Liver (tissue), 9 donors: ENCODE data around the gene ABCA12. TPM values are rescaled to one million over a fixed set of nuclear protein-coding genes. Genes with fewer than 3 reads are reported as not detected.

Experiments
- DNase-seq: peaks from one replicate; pipeline ENCODE4 v3.0.0-alpha.2; 2017; ENCODE audit warnings: low spot score
- H3K27ac ChIP-seq, 2 donors: one replicate each; pipeline ENCODE4 v1.7.0; 2013; ENCODE audit warnings: inconsistent platforms in 2 of 2, low read length in 2 of 2, control low read depth in 1 of 2, low read depth in 1 of 2, mild to moderate bottlenecking in 1 of 2
- H3K27me3 ChIP-seq, 4 donors: one replicate each; pipeline versions ENCODE4 v1.6.1 to v1.7.0; 2013; ENCODE audit warnings: low read length in 3 of 4, inconsistent platforms in 1 of 4, mild to moderate bottlenecking in 1 of 4, moderate library complexity in 1 of 4; ENCODE audit not compliant: control insufficient read depth in 4 of 4, insufficient read depth in 4 of 4
- H3K36me3 ChIP-seq, 4 donors: one replicate each; pipeline versions ENCODE4 v1.6.1 to v1.7.0; 2013; ENCODE audit warnings: low read length in 3 of 4, mild to moderate bottlenecking in 3 of 4, low read depth in 1 of 4, moderate library complexity in 1 of 4; ENCODE audit not compliant: control insufficient read depth in 4 of 4, insufficient read depth in 3 of 4
- H3K4me1 ChIP-seq, 4 donors: one replicate each; pipeline versions ENCODE4 v1.6.1 to v1.7.0; 2013; ENCODE audit warnings: low read length in 3 of 4, mild to moderate bottlenecking in 3 of 4, moderate library complexity in 1 of 4; ENCODE audit not compliant: control insufficient read depth in 4 of 4, insufficient read depth in 4 of 4
- H3K4me3 ChIP-seq, 3 donors: one replicate each; pipeline versions ENCODE4 v1.6.1 to v1.7.0; 2013; ENCODE audit warnings: low read length in 3 of 3, control low read depth in 1 of 3, low read depth in 1 of 3, mild to moderate bottlenecking in 1 of 3
- H3K9ac ChIP-seq, 2 donors: one replicate each; pipeline ENCODE4 v1.7.0; 2013; ENCODE audit warnings: low read length in 2 of 2, mild to moderate bottlenecking in 2 of 2, moderate library complexity in 2 of 2, control low read depth in 1 of 2, low read depth in 1 of 2
- H3K9me3 ChIP-seq, 4 donors: one replicate each; pipeline versions ENCODE4 v1.6.1 to v1.7.0; 2013; ENCODE audit warnings: low read length in 3 of 4; ENCODE audit not compliant: control insufficient read depth in 4 of 4
- EGR1 ChIP-seq, 2 donors: IDR thresholded peaks; 2 replicates each; pipeline ENCODE4 v1.6.1; 2016 to 2018; ENCODE audit warnings: antibody characterized with exemption in 2 of 2, low read depth in 2 of 2
- FOXA1 ChIP-seq: IDR thresholded peaks from 2 replicates; pipeline ENCODE4 v1.6.1; 2016; ENCODE audit warnings: antibody characterized with exemption
- FOXA2 ChIP-seq: IDR thresholded peaks from 2 replicates; pipeline ENCODE4 v1.6.1; 2016; ENCODE audit warnings: antibody characterized with exemption
- GABPA ChIP-seq, 2 donors: IDR thresholded peaks in 1 of 2; conservative IDR thresholded peaks in 1 of 2; 2 replicates each; pipeline ENCODE4 v1.6.1; 2016; ENCODE audit warnings: antibody characterized with exemption in 2 of 2, mild to moderate bottlenecking in 1 of 2, moderate library complexity in 1 of 2
- HNF4A ChIP-seq, 2 donors: conservative IDR thresholded peaks; 2 replicates each; pipeline ENCODE4 v1.6.1; 2016; ENCODE audit warnings: antibody characterized with exemption in 2 of 2, mild to moderate bottlenecking in 2 of 2
- HNF4G ChIP-seq: IDR thresholded peaks from 2 replicates; pipeline ENCODE4 v1.6.1; 2016; ENCODE audit warnings: antibody characterized with exemption
- JUND ChIP-seq, 2 donors: IDR thresholded peaks; 2 replicates each; pipeline ENCODE4 v1.6.1; 2016; ENCODE audit warnings: antibody characterized with exemption in 2 of 2
- NR2F2 ChIP-seq: IDR thresholded peaks from 2 replicates; pipeline ENCODE4 v1.6.1; 2016; ENCODE audit warnings: antibody characterized with exemption
- RAD21 ChIP-seq, 2 donors: IDR thresholded peaks; 2 replicates each; pipeline ENCODE4 v1.6.1; 2016; ENCODE audit warnings: antibody characterized with exemption in 2 of 2, mild to moderate bottlenecking in 2 of 2
- RXRA ChIP-seq, 2 donors: IDR thresholded peaks; 2 replicates each; pipeline ENCODE4 v1.6.1; 2017 to 2018; ENCODE audit warnings: antibody characterized with exemption in 2 of 2, mild to moderate bottlenecking in 1 of 2
- SP1 ChIP-seq: IDR thresholded peaks from 2 replicates; pipeline ENCODE4 v1.6.1; 2018; ENCODE audit warnings: antibody characterized with exemption, mild to moderate bottlenecking
- TAF1 ChIP-seq: conservative IDR thresholded peaks from 2 replicates; pipeline ENCODE4 v1.6.1; 2016; ENCODE audit warnings: antibody characterized with exemption, mild to moderate bottlenecking
- YY1 ChIP-seq: IDR thresholded peaks from 2 replicates; pipeline ENCODE4 v1.6.1; 2016; ENCODE audit warnings: antibody characterized with exemption, mild to moderate bottlenecking
- WGBS: extraction: QIAGEN DNeasy Blood & Tissue Kit; methylation state at CpG from one replicate; pipeline ENCODE4 v1.1.7; 2013; 5-methylcytosine and 5-hydroxymethylcytosine counted together
- polyA plus RNA-seq, 2 donors: library from polyadenylated mRNA; stranded (reverse) in 1 of 2; unstranded in 1 of 2; fragments of 200-250 nt in 1 of 2; fragments of >200 nt in 1 of 2; fragmentation: Nextera tagmentation in 1 of 2; extraction: Ambion mirVana in 1 of 2; gene quantifications; one replicate each; pipeline versions ENCODE4 v1.2.1 to v1.2.3, GENCODE V29; 2013 to 2015
- total RNA-seq, 2 donors: library from RNA; depleted of rRNA; stranded (reverse); fragments of >200 nt; gene quantifications; one replicate each; pipeline ENCODE4 v1.2.3, GENCODE V29; 2014
- TF ChIP-seq, protein P1 (sequence below): IDR thresholded peaks from 2 replicates; pipeline ENCODE4 v1.6.1; 2016; ENCODE audit warnings: antibody characterized with exemption
- TF ChIP-seq, protein P2 (sequence below): IDR thresholded peaks from 2 replicates; pipeline ENCODE4 v1.6.1; 2016; ENCODE audit warnings: antibody characterized with exemption
- TF ChIP-seq, protein P3 (sequence below): IDR thresholded peaks from 2 replicates; pipeline ENCODE4 v1.6.1; 2016; ENCODE audit warnings: antibody characterized with exemption
- TF ChIP-seq, protein P4 (sequence below): fragments of 150-350 bp; IDR thresholded peaks from 2 replicates; pipeline ENCODE4 v1.5.1; 2017; ENCODE audit warnings: improper control_type of control experiment, low read depth, low read length; ENCODE audit not compliant: missing input control
- TF ChIP-seq, protein P5 (sequence below): IDR thresholded peaks from 2 replicates; pipeline ENCODE4 v1.6.1; 2016; ENCODE audit warnings: antibody characterized with exemption, mild to moderate bottlenecking
- donor health status: healthy.
- donor health status: healthy.
- donor health status: healthy.
- donor health status: healthy.
- donor health status: healthy.

Gene ABCA12
- total and polyA plus RNA-seq, 4 donors: 0.03 TPM; not detected in 3

DNA sequence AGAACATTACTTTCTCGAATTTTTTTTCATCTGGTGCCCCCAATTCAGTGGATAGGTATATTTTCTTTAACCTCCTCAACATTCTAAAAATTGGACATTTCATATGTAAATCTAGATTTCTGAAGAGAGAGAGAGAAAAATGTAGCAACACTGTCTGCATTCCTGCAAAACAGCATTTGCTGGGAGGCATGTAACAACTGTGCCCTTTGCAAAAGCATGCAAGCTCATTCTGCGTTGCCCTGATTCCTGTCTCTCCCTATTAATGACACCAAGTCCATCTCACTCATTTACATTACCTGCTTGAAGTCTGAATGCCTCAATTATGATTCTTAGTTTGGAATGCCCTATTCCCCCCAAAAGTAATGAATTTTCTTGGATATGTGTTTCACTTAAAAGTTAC is 249.1 kb downstream of the ABCA12 start:
- Histone ChIP-seq H3K4me1 (no peaks in the 10 kb centered on the region), H3K36me3 (no peaks in the 10 kb centered on the region), H3K27me3 (peaks cover 0 to 3% (median 0%) of the 10 kb centered on the region in 4 donors), H3K27ac (no peak overlapping the region), H3K4me3 (no peak overlapping the region), H3K9ac (no peak overlapping the region), H3K9me3 (no peaks in the 10 kb centered on the region)
- no peak for DNase-seq
- TF ChIP-seq FOXA2 (no peak), GABPA (IDR thresholded peaks at IDR 0.05 in 1 of 2, conservative IDR thresholded peaks at IDR 0.05 in 1 of 2) (no peak), FOXA1 (no peak), YY1 (no peak), JUND (IDR thresholded peaks at IDR 0.05) (no peak)
- TF ChIP-seq, protein P1, sequence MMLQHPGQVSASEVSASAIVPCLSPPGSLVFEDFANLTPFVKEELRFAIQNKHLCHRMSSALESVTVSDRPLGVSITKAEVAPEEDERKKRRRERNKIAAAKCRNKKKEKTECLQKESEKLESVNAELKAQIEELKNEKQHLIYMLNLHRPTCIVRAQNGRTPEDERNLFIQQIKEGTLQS: no peak
- WGBS: 90% methylated on average over 2 of the region's 2 CpGs

DNA sequence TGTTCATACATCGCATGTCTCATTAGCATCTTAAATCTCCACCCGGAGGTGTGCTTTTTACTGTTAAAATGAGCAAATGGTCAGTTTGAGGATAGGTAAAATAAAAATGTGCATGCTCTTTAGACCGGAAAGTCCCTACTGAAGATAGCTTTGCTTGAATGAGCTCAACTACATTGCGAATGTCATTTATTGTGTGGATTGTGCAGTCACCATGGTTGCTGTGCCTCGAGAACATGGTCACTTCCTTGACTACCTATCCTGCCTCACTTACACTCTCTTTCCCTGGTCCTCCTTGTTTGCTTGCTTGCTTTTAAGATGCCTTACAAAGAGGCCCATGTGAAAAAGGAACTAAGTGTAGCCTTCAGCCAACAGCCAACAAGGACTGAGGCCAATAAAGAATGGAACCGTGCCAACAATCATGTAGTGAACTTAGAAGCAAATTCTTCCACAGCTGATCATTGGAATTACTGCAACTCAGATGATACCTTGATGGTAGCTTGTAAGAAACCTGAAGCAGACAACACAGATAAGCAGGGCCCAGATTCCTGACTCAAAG is 256.7 kb downstream of the ABCA12 start:
- no peak for TF ChIP-seq GABPA (IDR thresholded peaks at IDR 0.05 in 1 of 2, conservative IDR thresholded peaks at IDR 0.05 in 1 of 2)
- TF ChIP-seq FOXA1: no peak
- no peak for TF ChIP-seq JUND (IDR thresholded peaks at IDR 0.05)
- no peak for TF ChIP-seq HNF4A (conservative IDR thresholded peaks at IDR 0.05)
- no peak for TF ChIP-seq TAF1
- TF ChIP-seq EGR1 (IDR thresholded peaks at IDR 0.05; ENCODE audit: low read depth in 2 of 2): no peak
- no peak for TF ChIP-seq NR2F2
- TF ChIP-seq, protein P2, sequence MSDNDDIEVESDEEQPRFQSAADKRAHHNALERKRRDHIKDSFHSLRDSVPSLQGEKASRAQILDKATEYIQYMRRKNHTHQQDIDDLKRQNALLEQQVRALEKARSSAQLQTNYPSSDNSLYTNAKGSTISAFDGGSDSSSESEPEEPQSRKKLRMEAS: no peak
- TF ChIP-seq, protein P3, sequence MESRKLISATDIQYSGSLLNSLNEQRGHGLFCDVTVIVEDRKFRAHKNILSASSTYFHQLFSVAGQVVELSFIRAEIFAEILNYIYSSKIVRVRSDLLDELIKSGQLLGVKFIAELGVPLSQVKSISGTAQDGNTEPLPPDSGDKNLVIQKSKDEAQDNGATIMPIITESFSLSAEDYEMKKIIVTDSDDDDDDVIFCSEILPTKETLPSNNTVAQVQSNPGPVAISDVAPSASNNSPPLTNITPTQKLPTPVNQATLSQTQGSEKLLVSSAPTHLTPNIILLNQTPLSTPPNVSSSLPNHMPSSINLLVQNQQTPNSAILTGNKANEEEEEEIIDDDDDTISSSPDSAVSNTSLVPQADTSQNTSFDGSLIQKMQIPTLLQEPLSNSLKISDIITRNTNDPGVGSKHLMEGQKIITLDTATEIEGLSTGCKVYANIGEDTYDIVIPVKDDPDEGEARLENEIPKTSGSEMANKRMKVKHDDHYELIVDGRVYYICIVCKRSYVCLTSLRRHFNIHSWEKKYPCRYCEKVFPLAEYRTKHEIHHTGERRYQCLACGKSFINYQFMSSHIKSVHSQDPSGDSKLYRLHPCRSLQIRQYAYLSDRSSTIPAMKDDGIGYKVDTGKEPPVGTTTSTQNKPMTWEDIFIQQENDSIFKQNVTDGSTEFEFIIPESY: no peak
- no peak for TF ChIP-seq RXRA (IDR thresholded peaks at IDR 0.05)
- TF ChIP-seq RAD21 (IDR thresholded peaks at IDR 0.05): no peak
- TF ChIP-seq, protein P4, sequence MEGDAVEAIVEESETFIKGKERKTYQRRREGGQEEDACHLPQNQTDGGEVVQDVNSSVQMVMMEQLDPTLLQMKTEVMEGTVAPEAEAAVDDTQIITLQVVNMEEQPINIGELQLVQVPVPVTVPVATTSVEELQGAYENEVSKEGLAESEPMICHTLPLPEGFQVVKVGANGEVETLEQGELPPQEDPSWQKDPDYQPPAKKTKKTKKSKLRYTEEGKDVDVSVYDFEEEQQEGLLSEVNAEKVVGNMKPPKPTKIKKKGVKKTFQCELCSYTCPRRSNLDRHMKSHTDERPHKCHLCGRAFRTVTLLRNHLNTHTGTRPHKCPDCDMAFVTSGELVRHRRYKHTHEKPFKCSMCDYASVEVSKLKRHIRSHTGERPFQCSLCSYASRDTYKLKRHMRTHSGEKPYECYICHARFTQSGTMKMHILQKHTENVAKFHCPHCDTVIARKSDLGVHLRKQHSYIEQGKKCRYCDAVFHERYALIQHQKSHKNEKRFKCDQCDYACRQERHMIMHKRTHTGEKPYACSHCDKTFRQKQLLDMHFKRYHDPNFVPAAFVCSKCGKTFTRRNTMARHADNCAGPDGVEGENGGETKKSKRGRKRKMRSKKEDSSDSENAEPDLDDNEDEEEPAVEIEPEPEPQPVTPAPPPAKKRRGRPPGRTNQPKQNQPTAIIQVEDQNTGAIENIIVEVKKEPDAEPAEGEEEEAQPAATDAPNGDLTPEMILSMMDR: no peak
- no peak for TF ChIP-seq FOXA2
- TF ChIP-seq, protein P5, sequence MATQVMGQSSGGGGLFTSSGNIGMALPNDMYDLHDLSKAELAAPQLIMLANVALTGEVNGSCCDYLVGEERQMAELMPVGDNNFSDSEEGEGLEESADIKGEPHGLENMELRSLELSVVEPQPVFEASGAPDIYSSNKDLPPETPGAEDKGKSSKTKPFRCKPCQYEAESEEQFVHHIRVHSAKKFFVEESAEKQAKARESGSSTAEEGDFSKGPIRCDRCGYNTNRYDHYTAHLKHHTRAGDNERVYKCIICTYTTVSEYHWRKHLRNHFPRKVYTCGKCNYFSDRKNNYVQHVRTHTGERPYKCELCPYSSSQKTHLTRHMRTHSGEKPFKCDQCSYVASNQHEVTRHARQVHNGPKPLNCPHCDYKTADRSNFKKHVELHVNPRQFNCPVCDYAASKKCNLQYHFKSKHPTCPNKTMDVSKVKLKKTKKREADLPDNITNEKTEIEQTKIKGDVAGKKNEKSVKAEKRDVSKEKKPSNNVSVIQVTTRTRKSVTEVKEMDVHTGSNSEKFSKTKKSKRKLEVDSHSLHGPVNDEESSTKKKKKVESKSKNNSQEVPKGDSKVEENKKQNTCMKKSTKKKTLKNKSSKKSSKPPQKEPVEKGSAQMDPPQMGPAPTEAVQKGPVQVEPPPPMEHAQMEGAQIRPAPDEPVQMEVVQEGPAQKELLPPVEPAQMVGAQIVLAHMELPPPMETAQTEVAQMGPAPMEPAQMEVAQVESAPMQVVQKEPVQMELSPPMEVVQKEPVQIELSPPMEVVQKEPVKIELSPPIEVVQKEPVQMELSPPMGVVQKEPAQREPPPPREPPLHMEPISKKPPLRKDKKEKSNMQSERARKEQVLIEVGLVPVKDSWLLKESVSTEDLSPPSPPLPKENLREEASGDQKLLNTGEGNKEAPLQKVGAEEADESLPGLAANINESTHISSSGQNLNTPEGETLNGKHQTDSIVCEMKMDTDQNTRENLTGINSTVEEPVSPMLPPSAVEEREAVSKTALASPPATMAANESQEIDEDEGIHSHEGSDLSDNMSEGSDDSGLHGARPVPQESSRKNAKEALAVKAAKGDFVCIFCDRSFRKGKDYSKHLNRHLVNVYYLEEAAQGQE: no peak
- TF ChIP-seq SP1: no peak
- no peak for TF ChIP-seq YY1
- no peak for TF ChIP-seq HNF4G
- WGBS: 92% methylated on average over 6 of the region's 6 CpGs
- H3K4me3 ChIP-seq: no peak overlapping the region

More for the DNA sequence above, 256.7 kb downstream of the ABCA12 start:
- no peaks in the 10 kb centered on the region for H3K4me1 ChIP-seq
- H3K9me3 ChIP-seq: peaks cover 0 to 4% (median 0%) of the 10 kb centered on the region in 4 donors
- H3K36me3 ChIP-seq: no peaks in the 10 kb centered on the region
- H3K27me3 ChIP-seq: peaks cover 0 to 3% (median 0%) of the 10 kb centered on the region in 4 donors
- no peak overlapping the region for H3K9ac ChIP-seq
- no peak overlapping the region for H3K27ac ChIP-seq
- no peak for DNase-seq
